NCI-H510A (cell line): Measurements from ENCODE around the gene OR11A1.

ENCODE experiments used
- DNase-seq: peaks from one replicate; lab custom pipeline; 2025; lab: John Stamatoyannopoulos, UW

OR11A1 gene

GRCh38 chr6:29388533-29388932, 68.3 kb downstream of the OR11A1 start:
- no peak for DNase-seq

DNA sequence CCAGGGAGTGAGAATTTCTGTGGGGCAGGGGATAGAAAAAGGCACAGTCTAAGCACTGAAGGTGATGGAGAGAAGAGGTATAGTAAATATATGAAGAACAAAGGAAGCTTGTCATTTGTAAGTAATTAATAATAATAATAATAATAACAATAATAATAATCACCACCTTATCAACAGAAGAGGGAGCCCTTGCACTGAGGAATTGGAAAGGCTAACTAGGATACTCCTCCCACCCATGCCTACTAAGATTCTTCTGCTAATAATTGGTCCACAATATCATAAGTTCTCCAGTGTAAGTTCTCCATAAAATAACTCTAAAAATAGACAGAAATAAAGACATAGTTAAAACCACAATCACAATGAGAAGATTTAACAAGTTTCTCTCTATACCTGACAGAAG, 80.9 kb downstream of the OR11A1 start:
- DNase-seq: no peak
